BLaER1 (cell line): ENCODE measurements around the gene RPS6KB1.
"Not testable (repeated sequence)": the region's sequence is repeated elsewhere in the genome, so short reads cannot be mapped to it uniquely, and the experiment has no call there.

ENCODE experiments used
- H3K27ac ChIP-seq: shearing (Covaris generic); formaldehyde crosslinking; 2 replicates; pipeline ENCODE4 v1.8.1; 2022
- H3K27me3 ChIP-seq: shearing (Covaris generic); formaldehyde crosslinking; 2 replicates; pipeline ENCODE4 v1.8.1; 2022
- H3K36me3 ChIP-seq: shearing (Covaris generic); formaldehyde crosslinking; 2 replicates; pipeline ENCODE4 v1.8.1; 2022
- H3K4me1 ChIP-seq: shearing (Covaris generic); formaldehyde crosslinking; 2 replicates; pipeline ENCODE4 v1.8.1; 2022
- H3K4me2 ChIP-seq: shearing (Covaris generic); formaldehyde crosslinking; 2 replicates; pipeline ENCODE4 v1.8.1; 2022
- H3K4me3 ChIP-seq: shearing (Covaris generic); formaldehyde crosslinking; 2 replicates; pipeline ENCODE4 v1.8.1; 2022
- H3K9ac ChIP-seq: shearing (Covaris generic); formaldehyde crosslinking; 2 replicates; pipeline ENCODE4 v1.8.1; 2022
- H3K9me3 ChIP-seq: shearing (Covaris generic); formaldehyde crosslinking; 2 replicates; pipeline ENCODE4 v1.8.1; 2022
- H4K20me1 ChIP-seq: shearing (Covaris generic); formaldehyde crosslinking; 2 replicates; pipeline ENCODE4 v1.8.1; 2022
- Cebpa-rat ChIP-seq: shearing (Covaris generic); IDR thresholded peaks from 2 replicates; pipeline ENCODE4 v1.8.1; 2022

Gene RPS6KB1

GRCh38 chr17:59972778-59973177 is 79.9 kb downstream of the RPS6KB1 start:
- no peaks in the 10 kb centered on the region for H3K4me1 ChIP-seq
- no peaks in the 10 kb centered on the region for H3K9me3 ChIP-seq
- no peaks in the 10 kb centered on the region for H3K27me3 ChIP-seq
- H3K9ac ChIP-seq, result no peak overlapping the region
- no peaks in the 10 kb centered on the region for H4K20me1 ChIP-seq
- no peaks in the 10 kb centered on the region for H3K36me3 ChIP-seq
- no peak overlapping the region for H3K4me3 ChIP-seq
- no peak for TF ChIP-seq Cebpa-rat
- H3K4me2 ChIP-seq, result no peak overlapping the region
- no peak overlapping the region for H3K27ac ChIP-seq

GRCh38 chr17:59973483-59973882 is 80.6 kb downstream of the RPS6KB1 start:
- H3K27ac ChIP-seq, H4K20me1 ChIP-seq, H3K27me3 ChIP-seq, H3K9me3 ChIP-seq, H3K4me1 ChIP-seq, H3K4me3 ChIP-seq, H3K4me2 ChIP-seq, H3K9ac ChIP-seq, H3K36me3 ChIP-seq: not testable (repeated sequence)

- not testable (repeated sequence) for H3K4me3 ChIP-seq, H3K36me3 ChIP-seq, H3K4me2 ChIP-seq, H3K27ac ChIP-seq, H3K27me3 ChIP-seq, H3K9me3 ChIP-seq, H3K4me1 ChIP-seq, H3K9ac ChIP-seq, H4K20me1 ChIP-seq
Measured at GRCh38 chr17:59975166-59975565, 82.2 kb downstream of the RPS6KB1 start.

GRCh38 chr17:59996608-59997007 is 103.7 kb downstream of the RPS6KB1 start:
- H3K9me3 ChIP-seq, H3K27me3 ChIP-seq, H3K4me2 ChIP-seq, H3K9ac ChIP-seq, H3K4me1 ChIP-seq, H3K4me3 ChIP-seq, H3K36me3 ChIP-seq, H3K27ac ChIP-seq, H4K20me1 ChIP-seq: not testable (repeated sequence)
